Stimulated activated CD8-positive, alpha-beta memory T cell treated with anti-CD3 and anti-CD28 coated beads, Interleukin-4, amount 100 ng/mL, for 24 hours (primary cell): ENCODE measurements around the gene PCSK4.

Experiments
- DNase-seq: peaks from one replicate; pipeline ENCODE4 v3.0.0-alpha.2; 2020; ENCODE audit warnings: low read depth

The PCSK4 gene

DNA sequence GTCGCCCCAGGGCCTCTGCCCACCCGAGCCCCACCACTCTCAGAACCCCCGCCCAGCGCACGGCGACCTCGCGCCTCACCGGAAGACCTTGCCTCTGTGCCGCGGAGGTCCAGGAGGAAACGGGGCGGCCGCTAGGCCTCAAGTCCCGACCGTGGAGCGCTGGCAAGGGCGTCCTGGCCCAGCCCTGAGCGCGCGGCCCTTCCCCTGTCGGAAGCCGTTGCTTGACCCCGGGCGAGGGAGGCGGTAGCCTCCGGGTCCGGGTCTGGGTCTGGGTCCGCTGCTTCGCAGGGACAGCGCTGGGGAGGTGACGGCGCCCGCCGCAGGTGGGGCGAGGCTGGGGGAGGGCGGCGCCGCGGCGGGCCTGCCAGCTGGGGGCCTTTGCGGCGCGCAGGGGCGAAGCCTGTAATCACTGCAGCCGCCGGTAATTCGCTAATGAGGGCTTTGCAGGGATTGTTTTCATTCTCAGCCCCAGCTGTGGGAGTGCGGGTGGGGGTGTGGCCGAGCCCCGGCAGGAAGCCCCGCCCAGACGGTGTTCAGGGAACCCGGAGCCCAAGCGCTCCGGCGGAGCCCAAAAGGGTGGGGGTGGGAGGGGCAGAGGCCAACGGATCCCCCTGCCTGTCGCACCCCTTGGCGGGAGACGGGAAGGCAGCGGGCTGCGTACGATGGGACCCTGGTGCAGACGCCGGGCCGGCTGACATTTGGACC lies 19.7 kb downstream of the PCSK4 start:
- DNase-seq = peak; percentile 60

DNA sequence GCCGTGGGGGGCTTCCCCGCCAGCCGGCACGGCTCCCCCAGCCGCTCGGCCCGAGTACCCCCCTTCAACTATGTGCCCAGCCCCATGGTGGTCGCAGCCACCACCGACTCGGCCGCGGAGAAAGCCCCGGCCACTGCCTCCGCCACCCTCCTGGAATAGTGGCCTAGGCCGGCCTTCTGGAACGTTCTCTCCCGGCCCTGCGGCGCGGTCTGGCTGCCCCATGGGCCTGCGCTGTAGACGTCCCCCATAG lies 20.2 kb downstream of the PCSK4 start:
- DNase-seq = no peak

DNA sequence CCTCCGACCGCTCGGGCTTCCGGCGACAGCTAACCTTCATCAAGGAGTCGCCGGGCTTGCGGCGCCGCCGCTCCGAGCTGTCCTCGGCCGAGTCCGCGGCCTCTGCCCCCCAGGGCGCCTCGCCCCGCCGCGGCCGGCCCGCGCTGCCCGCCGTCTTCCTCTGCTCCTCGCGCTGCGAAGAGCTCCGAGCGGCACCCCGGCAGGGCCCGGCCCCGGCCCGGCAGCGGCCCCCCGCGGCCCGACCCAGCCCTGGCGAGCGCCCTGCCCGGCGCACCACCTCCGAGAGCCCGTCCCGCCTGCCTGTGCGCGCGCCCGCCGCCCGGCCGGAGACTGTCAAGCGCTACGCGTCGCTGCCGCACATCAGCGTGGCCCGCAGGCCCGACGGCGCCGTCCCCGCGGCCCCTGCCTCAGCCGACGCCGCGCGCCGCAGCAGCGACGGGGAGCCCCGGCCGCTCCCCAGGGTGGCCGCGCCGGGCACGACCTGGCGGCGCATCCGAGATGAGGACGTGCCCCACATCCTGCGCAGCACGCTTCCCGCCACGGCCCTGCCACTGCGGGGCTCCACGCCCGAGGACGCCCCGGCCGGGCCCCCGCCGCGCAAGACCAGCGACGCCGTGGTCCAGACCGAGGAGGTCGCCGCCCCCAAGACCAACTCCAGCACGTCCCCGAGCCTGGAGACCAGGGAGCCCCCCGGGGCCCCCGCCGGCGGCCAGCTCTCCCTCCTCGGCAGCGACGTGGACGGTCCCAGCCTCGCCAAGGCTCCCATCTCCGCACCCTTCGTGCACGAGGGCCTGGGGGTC lies 20.7 kb downstream of the PCSK4 start:
- no peak for DNase-seq

- DNase-seq = no peak
These were observed 21.3 kb downstream of the PCSK4 start for GRCh38 chr19:1468821-1469254.

GRCh38 chr19:1468274-1468820 lies 21.8 kb downstream of the PCSK4 start:
- no peak for DNase-seq

DNA sequence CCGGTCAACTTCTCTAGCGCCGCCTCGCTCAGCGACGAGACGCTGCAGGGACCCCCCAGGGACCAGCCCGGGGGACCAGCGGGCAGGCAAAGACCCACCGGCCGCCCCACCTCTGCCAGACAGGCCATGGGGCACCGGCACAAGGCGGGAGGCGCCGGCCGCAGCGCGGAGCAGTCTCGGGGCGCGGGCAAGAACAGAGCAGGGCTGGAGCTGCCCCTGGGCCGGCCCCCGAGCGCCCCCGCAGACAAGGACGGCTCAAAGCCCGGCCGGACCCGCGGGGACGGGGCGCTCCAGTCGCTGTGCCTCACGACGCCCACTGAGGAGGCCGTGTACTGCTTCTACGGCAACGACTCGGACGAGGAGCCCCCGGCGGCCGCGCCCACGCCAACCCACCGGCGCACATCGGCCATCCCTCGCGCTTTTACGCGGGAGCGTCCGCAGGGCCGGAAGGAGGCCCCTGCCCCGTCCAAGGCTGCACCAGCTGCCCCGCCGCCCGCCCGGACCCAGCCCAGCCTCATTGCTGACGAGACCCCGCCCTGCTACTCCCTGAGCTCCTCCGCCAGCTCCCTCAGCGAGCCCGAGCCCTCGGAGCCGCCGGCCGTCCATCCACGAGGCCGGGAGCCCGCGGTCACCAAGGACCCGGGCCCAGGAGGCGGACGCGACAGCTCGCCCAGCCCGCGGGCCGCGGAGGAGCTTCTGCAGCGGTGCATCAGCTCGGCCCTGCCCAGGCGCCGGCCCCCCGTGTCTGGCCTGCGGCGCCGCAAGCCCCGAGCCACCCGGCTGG lies 22.5 kb downstream of the PCSK4 start:
- no peak for DNase-seq

DNA sequence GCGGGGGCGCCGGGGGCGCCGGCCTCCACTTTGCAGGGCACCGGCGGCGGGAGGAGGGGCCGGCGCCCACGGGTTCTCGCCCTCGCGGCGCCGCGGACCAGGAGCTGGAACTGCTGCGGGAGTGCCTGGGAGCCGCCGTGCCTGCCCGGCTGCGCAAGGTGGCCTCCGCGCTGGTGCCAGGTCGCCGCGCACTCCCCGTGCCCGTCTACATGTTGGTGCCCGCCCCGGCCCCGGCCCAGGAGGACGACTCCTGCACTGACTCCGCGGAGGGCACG lies 23.0 kb downstream of the PCSK4 start:
- no peak for DNase-seq

DNA sequence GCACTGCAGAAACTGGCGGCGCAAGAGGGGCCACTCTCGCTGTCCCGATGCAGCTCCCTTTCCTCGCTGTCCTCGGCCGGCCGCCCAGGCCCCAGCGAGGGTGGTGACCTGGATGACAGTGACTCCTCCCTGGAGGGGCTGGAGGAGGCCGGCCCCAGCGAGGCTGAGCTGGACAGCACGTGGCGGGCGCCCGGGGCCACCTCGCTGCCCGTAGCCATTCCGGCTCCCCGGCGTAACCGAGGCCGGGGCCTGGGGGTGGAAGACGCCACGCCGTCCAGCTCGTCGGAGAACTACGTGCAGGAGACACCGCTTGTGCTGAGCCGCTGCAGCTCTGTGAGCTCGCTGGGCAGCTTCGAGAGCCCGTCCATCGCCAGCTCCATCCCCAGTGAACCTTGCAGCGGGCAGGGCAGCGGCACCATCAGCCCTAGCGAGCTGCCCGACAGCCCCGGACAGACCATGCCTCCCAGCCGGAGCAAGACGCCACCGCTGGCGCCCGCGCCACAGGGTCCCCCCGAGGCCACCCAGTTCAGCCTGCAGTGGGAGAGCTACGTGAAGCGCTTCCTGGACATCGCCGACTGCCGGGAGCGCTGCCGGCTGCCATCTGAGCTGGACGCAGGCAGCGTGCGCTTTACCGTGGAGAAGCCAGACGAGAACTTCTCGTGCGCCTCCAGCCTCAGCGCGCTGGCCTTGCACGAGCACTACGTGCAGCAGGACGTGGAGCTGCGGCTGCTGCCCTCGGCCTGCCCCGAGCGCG lies 23.5 kb downstream of the PCSK4 start:
- DNase-seq = no peak

DNA sequence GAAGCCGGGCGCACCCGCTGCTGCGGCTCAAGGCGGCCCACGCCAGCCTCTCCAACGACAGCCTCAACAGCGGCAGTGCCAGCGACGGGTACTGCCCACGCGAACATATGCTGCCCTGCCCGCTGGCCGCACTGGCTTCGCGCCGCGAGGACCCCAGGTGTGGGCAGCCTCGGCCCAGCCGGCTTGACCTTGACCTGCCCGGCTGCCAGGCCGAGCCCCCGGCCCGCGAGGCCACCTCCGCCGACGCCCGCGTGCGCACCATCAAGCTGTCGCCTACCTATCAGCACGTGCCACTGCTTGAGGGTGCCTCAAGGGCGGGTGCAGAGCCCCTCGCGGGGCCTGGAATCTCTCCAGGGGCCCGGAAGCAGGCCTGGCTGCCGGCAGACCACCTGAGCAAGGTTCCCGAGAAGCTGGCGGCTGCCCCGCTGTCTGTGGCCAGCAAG lies 24.1 kb downstream of the PCSK4 start:
- DNase-seq = no peak

GRCh38 chr19:1465191-1466016 lies 24.7 kb downstream of the PCSK4 start:
- no peak for DNase-seq

GRCh38 chr19:1461862-1462261 lies 28.3 kb downstream of the PCSK4 start:
- DNase-seq = no peak

GRCh38 chr19:1460033-1460995 lies 29.8 kb downstream of the PCSK4 start:
- no peak for DNase-seq

DNA sequence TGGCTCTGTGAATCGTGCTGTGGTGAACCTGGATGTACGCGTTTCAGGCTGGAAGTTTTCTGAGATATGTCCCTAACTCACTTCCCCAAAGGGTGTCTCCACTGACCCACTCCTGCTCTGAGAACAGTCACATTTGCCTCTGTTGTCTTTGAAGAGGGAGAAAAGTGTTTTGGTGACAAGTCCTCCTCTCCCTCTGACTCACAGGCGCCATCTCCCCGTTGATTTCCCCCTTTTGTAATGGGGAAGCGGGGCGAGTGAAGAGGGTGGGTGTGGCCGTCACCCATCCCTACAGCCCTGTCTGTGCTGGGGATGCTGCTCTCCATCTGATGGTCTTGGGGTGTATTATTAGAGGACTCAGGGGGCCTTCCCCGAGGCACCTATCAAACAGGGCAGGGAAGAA lies 30.7 kb downstream of the PCSK4 start:
- no peak for DNase-seq

DNA sequence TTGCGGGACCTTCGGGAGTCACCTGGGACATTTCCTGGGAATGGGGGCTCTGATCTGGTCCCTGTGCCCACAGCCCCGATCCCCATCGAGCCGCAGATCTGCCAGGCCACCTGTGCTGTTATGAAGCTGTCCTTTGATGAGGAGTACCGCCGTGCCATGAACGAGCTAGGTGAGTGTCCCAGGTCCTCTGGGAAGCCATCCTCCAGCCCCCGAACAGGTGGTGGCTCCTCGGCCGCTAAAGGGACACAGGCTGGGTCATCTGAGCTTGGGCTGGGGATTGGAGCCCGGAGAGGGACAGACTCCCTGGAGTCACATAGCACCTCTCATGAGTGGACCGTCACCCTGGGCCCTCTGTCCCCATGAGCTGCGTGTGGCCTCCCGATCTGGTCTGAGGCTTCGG lies 32.3 kb downstream of the PCSK4 start:
- no peak for DNase-seq

- DNase-seq = no peak
These were observed 33.0 kb downstream of the PCSK4 start for GRCh38 chr19:1457031-1457739.

GRCh38 chr19:1456121-1456900 lies 33.8 kb downstream of the PCSK4 start:
- no peak for DNase-seq

GRCh38 chr19:1455336-1456120 lies 34.6 kb downstream of the PCSK4 start:
- DNase-seq = no peak

DNA sequence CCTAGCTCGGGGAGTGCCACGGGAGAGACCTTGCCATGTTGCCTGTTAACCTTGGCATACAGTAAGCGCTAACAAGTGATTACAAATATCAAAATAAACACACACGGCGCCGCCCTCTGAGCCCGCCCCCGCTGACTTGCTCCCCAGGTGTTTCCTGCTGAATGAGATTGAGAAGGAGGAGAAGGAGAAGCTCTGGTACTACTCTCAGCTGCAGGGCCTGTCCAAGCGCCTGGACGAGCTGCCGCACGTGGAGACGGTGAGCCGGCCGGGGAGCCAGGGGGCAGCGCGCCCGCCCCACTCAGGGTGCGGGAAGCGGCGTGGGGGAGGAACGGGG lies 35.2 kb downstream of the PCSK4 start:
- DNase-seq = no peak
